GM19025 (cell line): ENCODE results near the gene PDHB.
"Not testable (repeated sequence)": the region's sequence is repeated elsewhere in the genome, so short reads cannot be mapped to it uniquely, and the experiment has no call there.

Experiments used
- ATAC-seq: cut with Tn5 transposase; IDR thresholded peaks from one replicate; pipeline ENCODE4 v1.9.1; 2021; ENCODE audit warnings: mild to moderate bottlenecking, low read depth, moderate library complexity; ENCODE audit not compliant: unreplicated experiment

PDHB gene

GRCh38 chr3:58440996-58441355, 7.3 kb upstream of the PDHB start:
- not testable (repeated sequence) for ATAC-seq

- not testable (repeated sequence) for ATAC-seq
These were observed 3.6 kb upstream of the PDHB start for GRCh38 chr3:58437276-58437675.

- ATAC-seq = no peak
These were observed 1.4 kb upstream of the PDHB start for GRCh38 chr3:58434990-58435389.

GRCh38 chr3:58434511-58434910, 879 bp upstream of the PDHB start:
- ATAC-seq = no peak

DNA sequence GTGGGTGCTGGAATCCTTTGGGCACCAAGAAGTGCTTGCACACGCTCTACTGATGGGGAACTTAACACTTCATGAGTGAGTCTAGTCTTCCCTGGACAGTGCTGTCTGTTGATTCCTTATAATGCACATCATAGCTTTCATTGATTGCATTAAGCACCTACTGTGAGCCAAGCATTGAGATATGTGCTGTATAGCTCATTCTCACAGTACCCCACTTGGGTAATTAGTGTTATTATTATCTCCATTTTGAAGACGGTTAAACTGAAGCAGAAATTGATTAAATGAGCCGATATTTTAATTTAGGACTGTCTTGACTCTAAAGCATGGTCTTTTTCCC, 504 bp upstream of the PDHB start:
- ATAC-seq = no peak

GRCh38 chr3:58432905-58433304, 727 bp downstream of the PDHB start:
- no peak for ATAC-seq

DNA sequence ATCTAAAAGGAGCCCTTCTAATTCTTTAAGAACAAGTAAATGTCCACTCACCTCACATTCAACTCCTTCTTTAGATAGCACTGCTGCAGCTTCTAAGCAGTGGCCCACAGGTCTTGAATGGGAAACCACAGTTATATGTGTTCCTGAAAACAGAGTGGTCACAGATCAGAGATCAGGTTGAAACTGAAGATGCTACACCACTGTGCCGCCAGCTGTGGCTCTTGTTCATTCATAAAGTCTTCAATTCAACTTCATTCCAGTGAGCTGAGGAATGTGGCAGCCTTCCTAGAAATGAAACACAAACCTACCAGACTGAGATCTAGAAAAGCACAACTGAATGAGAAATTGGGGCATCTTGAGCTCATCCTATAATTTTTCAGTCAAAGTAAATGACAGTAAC, 4.0 kb downstream of the PDHB start:
- ATAC-seq = no peak

DNA sequence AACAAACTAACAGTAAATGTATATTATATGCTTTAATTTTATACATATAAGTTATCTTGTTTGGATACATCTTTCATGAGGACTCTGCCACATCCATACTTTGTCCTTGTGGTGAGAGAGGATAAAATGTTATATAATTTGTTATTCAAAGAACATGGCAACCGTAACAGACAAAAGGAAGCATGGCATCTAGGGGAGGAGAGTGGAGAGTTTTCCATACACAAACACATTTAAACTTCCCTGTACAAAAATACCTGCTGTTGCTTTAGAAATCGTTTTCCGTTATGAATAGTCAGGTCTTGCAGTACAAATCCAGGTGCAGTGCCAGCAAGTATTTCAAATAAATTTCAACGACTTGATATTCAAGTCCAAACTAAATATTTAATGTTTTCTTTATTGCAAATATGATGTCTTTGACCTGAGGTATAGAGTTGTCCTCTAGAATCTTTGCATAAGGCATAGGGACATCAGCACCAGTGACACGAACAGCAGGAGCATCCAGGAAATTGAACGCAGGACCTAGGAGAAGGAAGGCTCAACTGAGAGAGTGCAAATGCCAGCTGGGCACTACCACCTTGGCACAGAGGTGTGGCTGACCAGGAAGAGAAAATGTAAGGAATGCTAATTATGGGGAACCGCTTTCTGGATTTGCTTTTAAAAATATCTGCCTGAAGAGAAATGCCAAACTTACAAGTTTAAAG, 5.8 kb downstream of the PDHB start:
- ATAC-seq = no peak

GRCh38 chr3:58425782-58426181, 7.8 kb downstream of the PDHB start:
- ATAC-seq = no peak

GRCh38 chr3:58424613-58425012, 9.0 kb downstream of the PDHB start:
- ATAC-seq = no peak

DNA sequence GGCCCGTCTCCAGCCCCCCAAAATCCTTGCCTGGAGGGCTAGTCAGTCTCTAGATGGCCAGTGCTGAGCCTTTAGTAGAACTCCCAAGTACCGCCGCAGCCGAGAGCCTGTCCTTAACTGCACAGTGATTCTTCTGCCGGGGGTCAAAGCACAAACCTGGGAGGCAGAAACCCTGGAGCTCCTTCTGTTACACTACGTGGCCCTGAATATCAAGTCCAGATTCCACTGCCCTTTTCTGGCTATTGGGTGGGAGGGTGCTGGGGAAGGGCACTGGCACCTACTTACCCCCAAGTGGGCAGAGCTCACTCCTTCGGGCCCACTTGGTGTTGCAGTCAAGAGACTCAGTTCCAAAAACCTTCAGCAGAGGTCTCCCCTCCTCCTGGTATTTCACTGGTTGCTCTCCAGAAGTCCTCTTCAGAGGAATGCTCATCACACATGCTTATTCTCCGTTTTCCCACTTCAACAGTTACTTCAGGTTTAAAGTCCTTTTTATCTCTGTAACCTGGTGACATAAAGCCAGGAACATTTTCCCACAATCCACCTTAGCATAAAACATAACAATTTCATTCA, 10.8 kb downstream of the PDHB start:
- no peak for ATAC-seq

DNA sequence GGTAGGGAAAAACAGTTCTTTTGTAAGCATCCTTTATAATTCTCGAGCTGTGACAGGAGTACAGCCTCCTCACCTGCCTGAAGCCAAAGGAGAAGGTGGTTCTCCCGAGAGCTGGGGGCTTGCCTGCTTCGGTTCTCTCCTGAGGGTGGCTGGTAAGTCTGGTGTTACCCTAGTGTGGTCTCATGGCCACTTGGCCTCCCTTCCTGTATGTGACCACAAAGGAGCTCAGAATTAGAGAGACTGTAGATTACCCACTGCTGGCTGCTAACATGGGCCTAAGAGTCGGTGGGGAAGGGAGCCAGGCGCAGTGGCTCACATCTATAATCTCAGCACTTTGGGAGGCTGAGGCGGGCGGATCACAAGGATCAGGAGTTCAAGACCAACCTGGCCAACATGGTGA, 12.6 kb downstream of the PDHB start:
- no peak for ATAC-seq

DNA sequence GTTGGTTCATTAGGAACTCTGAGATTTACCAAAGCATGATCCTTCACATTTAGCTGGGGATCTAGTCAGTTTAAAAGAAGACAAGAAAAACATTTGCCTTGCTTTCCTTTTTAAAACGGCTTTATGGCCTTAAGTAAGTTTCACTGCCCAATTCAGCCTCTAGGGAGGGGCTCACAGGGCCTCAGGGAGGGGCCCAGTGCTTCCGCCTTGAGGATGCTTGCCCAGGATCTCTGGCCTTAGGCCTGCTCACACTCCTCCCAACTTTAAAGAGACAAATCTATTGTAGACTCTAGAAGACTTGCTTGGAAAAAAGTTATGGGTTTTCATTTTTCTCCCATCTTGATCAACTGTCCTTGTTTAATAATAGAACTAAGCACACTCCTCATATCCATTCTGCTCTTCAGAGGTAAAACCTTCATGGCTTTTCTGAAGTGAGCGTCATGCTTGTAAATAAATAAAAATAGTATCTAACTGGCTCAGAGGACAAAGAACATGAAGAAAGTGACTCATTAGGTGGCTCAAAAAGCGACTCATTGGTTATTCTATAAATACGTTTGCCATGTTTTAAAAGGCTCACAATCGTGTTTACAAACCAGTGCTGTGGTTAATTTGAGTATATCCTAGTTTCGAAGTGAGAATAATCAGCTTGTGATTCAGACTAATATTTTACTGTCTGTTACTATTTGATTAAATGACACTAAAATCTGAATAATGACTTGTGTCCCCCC, 13.7 kb downstream of the PDHB start:
- ATAC-seq = peak; percentile 63

GRCh38 chr3:58418227-58418626, 15.4 kb downstream of the PDHB start:
- no peak for ATAC-seq

DNA sequence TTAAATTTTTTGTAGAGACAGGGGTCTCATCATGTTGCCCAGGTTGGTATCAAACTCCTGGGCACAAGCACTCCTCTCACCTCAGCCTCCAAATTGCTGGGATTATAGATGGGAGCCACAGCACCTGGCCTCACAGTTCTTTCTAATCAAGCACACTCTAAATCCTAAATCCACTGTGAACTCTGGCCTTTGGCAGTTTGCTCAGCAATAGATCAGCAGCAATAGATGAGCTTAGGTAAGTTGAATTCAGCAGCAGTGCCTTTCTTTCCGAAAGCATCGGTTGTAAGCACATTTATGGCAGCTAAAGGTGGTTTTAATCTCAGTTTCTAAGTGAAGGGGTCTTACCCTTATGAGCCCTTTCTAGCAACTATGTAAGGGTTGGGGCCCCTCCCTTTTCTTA, 16.6 kb downstream of the PDHB start:
- ATAC-seq = no peak

- ATAC-seq = no peak
These were observed 17.4 kb downstream of the PDHB start for GRCh38 chr3:58416191-58416590.

DNA sequence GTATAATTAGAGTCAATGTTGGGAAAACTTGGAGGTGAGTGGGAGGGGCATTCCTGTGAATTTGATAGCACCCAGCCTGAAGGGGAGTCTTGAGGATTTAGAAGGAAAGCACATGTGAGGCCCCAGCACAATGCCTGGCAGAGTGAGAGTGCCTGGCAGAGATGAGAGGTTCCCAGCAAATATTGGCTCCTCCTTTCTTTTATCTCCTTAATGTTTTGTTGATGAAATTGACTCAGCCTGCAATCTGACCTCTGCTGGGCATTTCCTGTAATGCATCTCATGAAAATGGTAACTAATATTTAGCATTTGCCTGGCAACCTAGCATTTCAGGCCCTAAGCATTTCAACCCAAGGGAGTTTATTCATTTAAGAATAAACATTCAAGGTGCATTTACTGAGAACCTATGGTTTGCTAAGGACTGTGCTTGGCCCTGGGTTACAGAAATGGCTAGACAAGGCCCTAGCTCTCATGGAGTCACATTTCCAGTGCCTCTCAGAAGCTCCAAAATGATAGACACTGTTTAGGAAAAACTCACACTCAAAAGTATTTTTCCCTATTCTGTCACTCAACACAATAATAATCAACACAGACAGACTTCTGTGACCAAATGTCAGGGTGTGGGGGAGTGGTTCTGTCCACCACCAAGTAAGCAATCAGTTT, 19.0 kb downstream of the PDHB start:
- ATAC-seq = no peak

DNA sequence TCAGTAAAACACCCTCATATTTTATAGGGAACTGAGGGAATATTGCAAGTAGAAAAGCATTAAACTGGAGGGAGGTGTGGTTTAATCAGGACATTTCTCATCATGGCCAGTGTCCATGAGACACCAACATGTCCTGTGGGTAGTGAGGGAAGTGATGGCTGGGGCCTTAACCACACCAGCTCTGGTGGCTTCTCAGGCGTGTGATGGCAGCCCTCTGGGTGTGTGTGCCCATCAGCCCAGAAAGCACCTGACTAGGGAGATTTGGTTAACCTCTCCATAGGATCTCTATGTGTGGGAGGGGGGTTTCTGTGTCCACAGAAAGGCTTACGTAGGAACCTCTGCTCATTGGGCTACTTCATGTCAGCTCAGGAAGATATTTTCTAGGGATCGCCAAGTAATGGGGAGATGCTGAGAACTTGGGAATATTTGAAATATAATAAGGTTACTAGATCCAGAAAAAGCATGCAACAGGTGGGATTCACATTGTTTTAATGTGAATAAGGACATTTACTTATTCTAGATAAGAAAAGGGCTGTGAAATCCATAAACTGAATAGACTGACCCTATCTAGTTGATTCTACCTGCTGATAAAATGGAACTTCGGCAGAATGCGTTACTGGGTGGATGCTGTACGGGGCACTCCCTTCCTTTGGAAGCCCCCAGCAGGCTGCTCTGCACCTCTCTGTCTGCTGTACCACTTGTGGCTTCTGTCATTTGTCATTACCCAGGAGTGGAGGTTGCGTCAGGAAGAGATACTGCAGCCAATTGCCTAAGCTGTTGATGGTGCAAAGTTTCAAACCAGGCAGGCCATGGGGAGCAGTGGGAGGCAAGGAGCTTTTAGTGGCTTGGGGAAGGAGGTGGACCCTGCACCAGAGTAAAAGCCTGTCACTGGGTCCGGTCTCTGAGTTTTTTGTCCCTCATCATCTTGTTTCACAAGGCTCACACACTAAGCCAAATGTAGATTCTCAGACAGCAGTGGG, 21.5 kb downstream of the PDHB start:
- no peak for ATAC-seq

DNA sequence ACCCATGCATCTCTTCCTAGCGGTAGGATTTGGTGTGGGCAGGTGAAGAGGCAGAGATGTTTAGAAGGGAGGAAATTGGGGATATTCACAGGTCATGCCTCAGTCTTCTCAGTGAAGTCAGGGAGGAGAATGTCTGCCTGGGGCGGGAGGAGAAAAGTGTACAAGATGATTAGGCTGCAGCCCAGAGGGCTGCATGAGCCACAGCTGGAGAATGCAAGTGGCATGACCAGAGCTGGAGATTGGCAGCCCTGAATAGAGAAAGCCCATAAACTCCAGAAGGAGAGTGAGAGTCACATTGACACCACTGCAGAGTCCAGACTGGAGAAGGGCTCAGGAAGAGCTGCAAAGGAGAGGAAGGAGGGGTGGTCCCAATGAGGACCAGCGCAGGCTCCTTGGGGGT, 22.6 kb downstream of the PDHB start:
- ATAC-seq = no peak

- no peak for ATAC-seq
These were observed 24.0 kb downstream of the PDHB start for GRCh38 chr3:58409663-58410062.
